Activated B cell treated with CpG ODN at 0.5 μM for 24 hours (primary cell): ENCODE data around the gene TOPAZ1. TPM values are rescaled to one million over a fixed set of nuclear protein-coding genes. Genes with fewer than 3 reads are reported as not detected.

Experiments used
- ATAC-seq: fragments of 200-7000 bp; cut with Tn5 transposase; one replicate; pipeline ENCODE4 v1.10.0; 2021; ENCODE audit warnings: low read depth, mild to moderate bottlenecking, moderate library complexity
- CTCF ChIA-PET: fragments of 350-600 bp; sonication (Branson Sonifier 250); formaldehyde crosslinking; loops from one replicate; lab custom pipeline; 2021; ENCODE audit warnings: antibody characterized with exemption; lab: Charles Lee
- POLR2A ChIA-PET: fragments of 350-600 bp; sonication (Branson Sonifier 250); formaldehyde crosslinking; loops from one replicate; lab custom pipeline; 2021; ENCODE audit warnings: antibody characterized with exemption; lab: Charles Lee
- DNase-seq: peaks from one replicate; pipeline ENCODE4 v3.0.0; 2022
- H3K27ac Mint-ChIP-seq: one replicate; pipeline ENCODE4 v1.8.0; 2020; ENCODE audit warnings: mixed read lengths
- H3K27me3 Mint-ChIP-seq: one replicate; pipeline ENCODE4 v1.8.0; 2021; ENCODE audit warnings: mixed read lengths
- H3K36me3 Mint-ChIP-seq: one replicate; pipeline ENCODE4 v1.8.0; 2021; ENCODE audit warnings: low read depth, mixed read lengths
- H3K4me1 Mint-ChIP-seq: one replicate; pipeline ENCODE4 v1.8.0; 2021; ENCODE audit warnings: mixed read lengths
- H3K4me3 Mint-ChIP-seq: one replicate; pipeline ENCODE4 v1.8.0; 2020; ENCODE audit warnings: mild to moderate bottlenecking, mixed read lengths
- H3K9me3 Mint-ChIP-seq: one replicate; pipeline ENCODE4 v1.8.0; 2020; ENCODE audit warnings: mixed read lengths
- CTCF ChIP-seq: fragments of 200-600 bp; IDR thresholded peaks from one replicate; pipeline ENCODE4 v1.8.0; 2022; ENCODE audit warnings: antibody characterized with exemption, mild to moderate bottlenecking
- intact Hi-C: fragments of 100-400 bp; cut with micrococcal nuclease; formaldehyde crosslinking; loops from one replicate; pipeline ENCODE4 v1.15.1; 2024
- total RNA-seq: library from RNA; stranded (reverse); gene quantifications from 2 replicates; pipeline ENCODE4 v1.2.3, GENCODE V29; 2022

Gene TOPAZ1
- total RNA-seq, 1 donor from 2014 or later, result not detected

DNA sequence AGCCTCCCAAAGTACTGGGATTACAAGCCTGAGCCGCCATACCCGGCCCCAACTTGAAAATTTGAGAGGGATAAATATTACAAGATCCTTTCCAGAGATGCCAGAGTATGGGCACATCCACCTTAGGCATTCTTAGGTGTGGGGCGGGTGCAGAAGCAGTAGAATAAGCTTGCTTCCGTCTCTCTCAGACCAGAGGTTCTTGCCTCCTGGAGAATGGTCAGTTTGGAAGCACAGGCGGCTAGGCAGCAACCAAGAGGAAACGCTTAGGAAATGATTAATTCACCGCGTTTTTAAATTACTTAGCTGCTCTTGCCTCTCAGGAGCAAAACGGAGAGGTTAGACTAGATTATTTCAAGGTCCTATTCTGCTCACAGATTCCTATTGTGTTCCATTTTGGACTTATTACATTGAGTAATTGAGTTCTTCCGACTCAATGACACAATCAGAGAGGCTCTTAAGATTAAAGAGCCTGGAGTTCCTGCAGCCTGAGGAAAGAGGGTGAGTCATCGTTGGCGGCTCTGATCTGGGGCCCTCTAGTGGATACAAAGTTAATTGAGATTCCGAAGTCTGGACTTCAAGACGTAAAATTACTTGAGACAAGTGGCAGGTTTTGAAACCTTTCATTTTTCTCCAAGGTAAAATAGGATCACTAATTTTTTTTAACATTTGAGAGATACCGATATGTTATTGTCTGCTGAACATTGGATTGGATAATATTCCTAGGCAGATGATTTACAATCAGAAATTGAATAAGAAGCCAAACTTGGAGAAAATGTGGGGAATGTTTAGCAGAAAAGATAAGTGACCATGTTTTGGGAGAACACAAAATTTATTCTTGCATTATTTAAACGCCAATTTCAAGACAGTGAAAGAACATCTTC, 5.8 kb upstream of the TOPAZ1 start:
- Mint-ChIP-seq H3K36me3 (no peaks in the 10 kb centered on the region), H3K9me3 (no peaks in the 10 kb centered on the region), H3K4me1 (peaks cover 4% of the 10 kb centered on the region), H3K4me3 (no peak overlapping the region), H3K27me3 (peaks cover 10% of the 10 kb centered on the region), H3K27ac (no peak overlapping the region)
- CTCF ChIA-PET, result interaction anchor here (0.7 kb wide), 1 partner anchor 409 kb away, joined by 3 read pairs; no protein-coding TSS in a partner anchor
- intact Hi-C loops, result loop anchor here (1.0 kb wide), 3 partner anchors 239 to 692 kb away; no protein-coding TSS in a partner anchor
- POLR2A ChIA-PET, result no interaction called here
- TF ChIP-seq CTCF, result peak; percentile 64
- ATAC-seq (peak; percentile 66), DNase-seq (no peak)

DNA sequence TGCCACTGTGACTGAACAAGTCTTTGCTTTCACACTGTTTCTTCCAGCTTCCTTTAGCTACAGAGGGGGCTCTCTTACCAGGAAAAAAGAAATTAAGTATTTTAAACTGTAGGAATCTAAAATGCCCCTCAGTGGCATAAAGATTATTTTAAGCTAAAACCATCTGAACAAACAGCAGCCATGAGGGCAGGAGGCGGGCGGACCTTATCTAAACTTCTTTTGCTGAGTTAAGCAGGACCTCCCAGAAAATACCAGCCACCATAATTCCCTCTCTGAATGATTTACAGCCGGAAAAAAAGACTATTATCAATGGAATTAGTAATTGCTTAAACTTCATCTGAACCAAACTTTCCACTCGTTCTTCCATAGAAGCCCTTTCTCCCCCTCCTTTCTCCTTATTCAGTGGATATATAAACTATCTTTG, 5.2 kb upstream of the TOPAZ1 start:
- CTCF ChIA-PET, result interaction anchor here (0.8 kb wide), 1 partner anchor 9 kb away, joined by 3 read pairs; no protein-coding TSS in a partner anchor
- POLR2A ChIA-PET, result no interaction called here
- no peak for DNase-seq
- no peak for TF ChIP-seq CTCF
- Mint-ChIP-seq H3K4me3 (no peak overlapping the region), H3K27me3 (peaks cover 14% of the 10 kb centered on the region), H3K27ac (no peak overlapping the region), H3K9me3 (no peaks in the 10 kb centered on the region), H3K4me1 (peaks cover 4% of the 10 kb centered on the region), H3K36me3 (no peaks in the 10 kb centered on the region)
- no peak for ATAC-seq
- intact Hi-C loops, result loop anchor here (1.0 kb wide), 3 partner anchors 239 to 692 kb away; no protein-coding TSS in a partner anchor

DNA sequence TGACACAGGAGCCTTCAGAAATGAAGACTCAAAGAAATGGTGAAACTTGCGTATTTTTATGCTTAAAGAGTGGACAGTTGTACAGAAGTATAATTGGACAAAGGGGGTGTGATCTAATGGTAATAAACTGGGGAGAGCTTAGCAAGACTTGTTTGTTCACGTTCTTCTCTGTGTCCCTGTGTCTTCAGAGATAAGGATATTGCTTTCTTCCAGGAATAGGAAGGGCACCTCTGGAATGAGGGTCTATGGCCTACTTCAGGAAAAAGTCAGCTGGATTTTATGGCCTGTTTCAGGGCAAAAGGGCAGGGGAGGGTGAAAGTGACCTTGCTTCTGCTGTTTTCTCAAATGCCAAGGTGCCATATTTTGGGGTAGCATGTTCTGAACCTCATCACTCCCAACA, 4.5 kb upstream of the TOPAZ1 start:
- H3K9me3 Mint-ChIP-seq, result no peaks in the 10 kb centered on the region
- H3K27ac Mint-ChIP-seq, result no peak overlapping the region

DNA sequence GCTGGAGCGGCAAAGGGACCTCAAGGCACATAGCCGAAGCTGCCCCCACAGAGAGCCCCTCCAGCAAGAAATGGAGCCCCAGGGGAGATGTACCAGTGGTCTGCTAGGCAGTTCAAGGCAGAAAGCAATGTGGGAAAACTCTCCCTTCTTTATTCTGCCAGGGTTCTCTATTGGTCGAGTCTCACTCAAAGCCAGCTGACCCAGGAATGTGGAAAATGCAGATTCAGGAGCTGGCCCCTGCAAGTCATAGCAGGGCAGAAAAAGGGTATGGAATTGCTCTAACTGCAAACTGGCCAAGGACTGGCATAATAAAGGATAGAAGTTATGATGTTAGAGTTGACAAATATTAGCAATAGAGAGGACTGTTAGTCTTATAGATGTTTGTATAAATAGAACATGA, 4.0 kb upstream of the TOPAZ1 start:
- H3K9me3 Mint-ChIP-seq, result no peaks in the 10 kb centered on the region
- ATAC-seq (no peak), DNase-seq (no peak)
- CTCF ChIA-PET, result interaction anchor here (1.2 kb wide), 2 partner anchors 11 to 17 kb away, joined by 3 read pairs; no protein-coding TSS in a partner anchor
- H3K27me3 Mint-ChIP-seq, result peaks cover 18% of the 10 kb centered on the region
- H3K4me1 Mint-ChIP-seq, result peaks cover 4% of the 10 kb centered on the region
- H3K36me3 Mint-ChIP-seq, result no peaks in the 10 kb centered on the region
- no peak overlapping the region for H3K4me3 Mint-ChIP-seq
- H3K27ac Mint-ChIP-seq, result no peak overlapping the region
- no peak for TF ChIP-seq CTCF
- POLR2A ChIA-PET, result no interaction called here
- intact Hi-C loops, result no loop called here

More for the DNA sequence above, 4.5 kb upstream of the TOPAZ1 start:
- Mint-ChIP-seq H3K4me1 (peaks cover 4% of the 10 kb centered on the region), H3K27me3 (peaks cover 14% of the 10 kb centered on the region), H3K4me3 (no peak overlapping the region), H3K36me3 (no peaks in the 10 kb centered on the region)
- ChIA-PET POLR2A (no interaction called here), CTCF (interaction anchor here (0.8 to 1.2 kb wide), 2 partner anchors 10 to 17 kb away, joined by 3 read pairs; no protein-coding TSS in a partner anchor)
- intact Hi-C loops, result no loop called here
- ATAC-seq (no peak), DNase-seq (no peak)
- no peak for TF ChIP-seq CTCF

GRCh38 chr3:44238889-44239288, 2.8 kb upstream of the TOPAZ1 start:
- DNase-seq (no peak), ATAC-seq (no peak)
- Mint-ChIP-seq H3K4me3 (no peak overlapping the region), H3K27me3 (peaks cover 20% of the 10 kb centered on the region), H3K9me3 (no peaks in the 10 kb centered on the region), H3K4me1 (peaks cover 4% of the 10 kb centered on the region), H3K27ac (no peak overlapping the region), H3K36me3 (no peaks in the 10 kb centered on the region)
- intact Hi-C loops, result no loop called here
- no peak for TF ChIP-seq CTCF
- ChIA-PET CTCF (interaction anchor here (1.2 kb wide), 1 partner anchor 10 kb away, joined by 3 read pairs; no protein-coding TSS in a partner anchor), POLR2A (no interaction called here)
